ENCODE results near the gene CALML3.

Gene CALML3

GRCh38 chr10:5507649-5508131 lies 17.1 kb upstream of the CALML3 start:
- DNase-seq (ENCODE audit: low spot score) = no peak

DNA sequence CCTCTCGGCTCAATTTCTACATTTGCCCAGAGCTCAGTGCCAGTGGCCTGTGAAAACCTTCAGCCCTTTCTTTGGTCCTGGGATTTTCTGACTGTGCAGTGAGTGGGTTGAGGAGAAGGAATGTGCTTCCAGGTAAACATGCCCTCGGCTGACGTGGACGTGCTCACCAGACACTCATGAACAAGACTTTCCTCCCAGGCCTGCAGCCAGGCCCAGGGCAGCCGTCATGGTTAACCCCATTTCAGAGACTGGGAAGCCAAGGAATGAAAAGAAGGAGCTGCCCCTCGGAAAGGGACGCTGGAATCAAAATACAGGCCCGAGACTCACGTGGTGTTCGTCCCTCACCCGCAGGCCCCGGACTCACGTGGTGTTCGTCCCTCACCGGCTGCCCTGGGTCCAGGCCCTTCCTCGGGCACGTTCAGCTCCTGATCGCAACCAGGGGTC lies 16.6 kb upstream of the CALML3 start:
- DNase-seq (ENCODE audit: low spot score) = no peak

GRCh38 chr10:5508786-5509185 lies 16.0 kb upstream of the CALML3 start:
- no peak for DNase-seq (ENCODE audit: low spot score)

DNA sequence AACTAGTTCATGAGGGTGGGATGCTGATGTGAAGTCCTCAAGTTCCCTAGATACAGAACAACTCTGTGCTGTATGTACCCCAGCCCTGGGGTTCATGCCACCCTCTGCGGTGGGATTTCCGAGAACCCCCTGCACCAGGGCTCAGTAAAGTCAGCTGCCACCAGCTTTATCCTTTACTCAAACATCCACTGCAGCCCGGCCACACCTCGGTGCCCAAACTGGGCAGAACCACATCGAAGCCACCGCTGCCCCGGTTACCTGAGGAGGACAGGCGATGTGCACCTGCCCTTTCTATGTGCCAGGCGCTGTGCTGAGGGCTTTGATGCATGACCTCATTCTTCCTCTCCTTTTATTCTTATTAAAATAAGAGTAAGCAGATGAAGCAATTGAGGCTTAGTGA lies 15.5 kb upstream of the CALML3 start:
- no peak for DNase-seq (ENCODE audit: low spot score)

DNA sequence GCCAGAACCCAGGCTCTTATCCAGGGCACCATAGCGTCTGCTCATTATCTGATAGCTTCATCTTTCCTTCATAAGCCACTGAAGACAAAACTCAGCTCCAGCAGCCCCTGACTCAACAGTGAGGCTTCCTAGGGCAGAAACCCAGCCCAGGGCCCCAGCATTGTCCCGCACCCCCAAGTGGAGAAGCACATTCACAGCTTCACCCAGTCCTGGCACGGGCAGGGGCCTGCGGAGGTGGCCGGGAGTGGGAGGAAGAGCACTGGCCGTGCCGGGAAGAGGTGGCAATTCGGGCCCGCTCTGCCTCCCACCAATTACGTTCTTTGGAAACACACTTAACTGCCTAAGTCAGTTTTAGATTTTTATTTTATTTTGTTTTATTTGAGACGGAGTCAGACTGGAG lies 15.1 kb upstream of the CALML3 start:
- DNase-seq (ENCODE audit: low spot score) = no peak

GRCh38 chr10:5510281-5511072 lies 14.3 kb upstream of the CALML3 start:
- no peak for DNase-seq (ENCODE audit: low spot score)

DNA sequence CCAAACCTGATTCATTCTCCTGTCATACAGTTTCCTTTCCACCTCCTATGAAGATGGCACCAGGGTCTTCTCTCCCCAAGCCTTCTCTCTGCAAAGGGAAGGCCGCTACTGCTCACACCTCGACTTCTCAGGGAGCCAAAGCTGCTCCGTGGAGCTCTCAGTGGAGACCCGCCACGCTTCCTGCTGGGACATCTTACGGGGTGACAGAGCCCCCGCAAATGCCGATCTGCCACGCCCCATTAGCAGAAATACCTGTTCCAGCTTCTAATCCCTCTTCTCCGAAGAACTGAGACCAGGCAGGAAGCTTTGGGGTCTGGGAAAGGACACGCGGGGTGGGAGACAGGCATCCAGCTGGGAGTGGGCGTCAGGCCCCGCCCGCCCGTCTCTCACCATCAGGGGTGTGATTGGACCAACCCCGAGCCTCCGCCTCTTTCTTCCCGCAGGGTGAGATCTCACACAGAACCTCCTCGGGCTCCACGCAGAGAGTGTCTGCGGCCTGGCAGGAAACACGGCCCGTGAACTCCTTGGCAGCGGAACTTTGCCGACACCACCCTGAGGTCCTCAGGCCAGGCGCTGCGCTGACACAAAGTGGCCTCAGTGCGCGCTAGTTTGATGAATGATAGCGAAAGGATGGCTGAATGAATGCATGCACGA lies 13.4 kb upstream of the CALML3 start:
- DNase-seq (ENCODE audit: low spot score) = no peak

DNA sequence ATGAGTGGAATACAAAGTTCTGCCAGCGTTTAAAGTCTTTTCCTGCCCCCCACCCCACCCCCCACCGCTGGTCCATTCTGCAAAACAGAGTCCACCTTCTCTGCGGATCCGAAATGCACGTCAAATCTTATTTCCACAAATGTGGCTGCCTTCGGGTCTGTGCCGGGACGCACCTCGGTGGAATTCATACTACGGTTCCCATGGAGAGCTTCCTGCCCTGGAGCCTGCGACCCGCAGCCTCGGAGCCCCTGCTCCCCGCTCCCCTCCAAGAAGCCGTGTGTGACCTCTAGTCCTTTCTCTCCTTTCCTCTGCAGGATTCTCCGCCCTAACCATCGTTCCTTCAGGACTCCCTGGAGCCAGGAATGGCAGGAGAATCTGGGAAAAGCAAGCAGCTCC lies 12.9 kb upstream of the CALML3 start:
- no peak for DNase-seq (ENCODE audit: low spot score)

DNA sequence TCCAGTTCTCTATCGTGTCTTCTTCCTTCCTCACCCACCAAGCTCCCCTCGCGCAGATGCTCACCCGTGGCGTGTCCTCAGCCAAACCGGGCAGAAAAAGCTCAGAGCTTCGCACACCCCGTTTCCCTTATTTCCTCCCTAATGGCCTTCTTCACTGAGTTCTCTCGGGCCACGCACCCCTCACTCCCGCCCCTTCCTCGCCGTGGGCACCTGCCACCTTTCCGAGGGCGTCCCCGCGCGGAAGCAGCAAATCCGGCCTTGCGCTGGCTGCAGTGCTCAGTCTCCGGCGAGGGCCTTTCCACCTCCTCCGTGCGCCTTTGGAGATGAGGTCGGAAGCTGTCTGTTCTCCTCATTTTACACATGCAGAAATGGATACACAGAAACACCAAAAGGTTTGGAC lies 12.4 kb upstream of the CALML3 start:
- DNase-seq (ENCODE audit: low spot score) = no peak

DNA sequence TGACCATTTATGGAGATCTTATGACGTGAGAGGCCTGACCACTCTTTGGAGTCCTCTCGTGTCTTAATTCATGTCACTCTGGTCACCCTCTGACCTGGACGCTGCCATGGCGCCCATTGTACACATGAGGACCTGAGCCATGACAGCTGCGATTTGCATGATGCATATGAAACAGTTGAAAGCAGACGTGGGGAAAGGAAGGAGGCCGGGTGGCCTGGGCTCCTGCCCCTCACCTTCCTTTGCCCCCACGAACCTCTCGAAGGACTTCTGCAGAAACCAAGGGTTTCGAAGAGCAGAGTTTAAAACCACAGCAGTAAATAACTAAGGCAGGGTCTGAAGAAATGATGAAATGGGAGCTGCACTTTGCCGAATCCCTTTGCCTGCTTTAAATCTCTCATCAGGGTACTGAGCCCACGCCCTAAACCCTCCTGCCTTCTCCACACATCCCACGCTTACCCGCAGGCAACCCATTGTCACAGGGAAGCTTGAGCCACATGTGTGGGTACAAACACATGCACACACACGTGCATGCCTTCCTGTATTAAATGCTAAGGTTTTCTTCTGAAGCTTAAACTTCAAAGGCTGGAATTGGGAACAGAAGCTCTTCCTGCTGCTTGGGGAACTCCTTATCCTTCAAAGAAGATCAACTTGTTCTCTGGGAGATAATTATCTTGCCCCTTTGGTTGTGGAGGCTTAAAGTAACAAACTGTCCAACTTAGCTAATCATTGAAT lies 11.7 kb upstream of the CALML3 start:
- DNase-seq (ENCODE audit: low spot score) = no peak

GRCh38 chr10:5514226-5514850 lies 10.4 kb upstream of the CALML3 start:
- peak; percentile 71 for DNase-seq (ENCODE audit: low spot score)

- no peak for DNase-seq (ENCODE audit: low spot score)
Measured at GRCh38 chr10:5515948-5516761, 8.6 kb upstream of the CALML3 start.

DNA sequence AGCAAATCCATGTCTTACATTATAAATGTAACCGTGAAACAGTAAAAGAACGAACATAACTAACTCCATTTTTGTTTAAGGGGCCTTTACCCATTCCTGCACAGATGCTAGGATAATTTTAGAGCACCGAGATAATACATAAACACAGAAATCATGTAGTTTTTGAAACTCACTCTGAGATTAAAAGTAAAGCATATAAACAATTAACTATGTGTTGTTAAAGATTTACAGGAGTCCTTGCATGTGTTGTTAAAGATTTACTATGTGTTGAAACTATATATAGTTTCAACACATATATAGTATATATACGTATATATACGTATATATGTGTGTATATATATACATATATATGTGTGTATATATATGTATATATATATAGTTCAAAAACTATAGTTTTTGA lies 7.2 kb upstream of the CALML3 start:
- no peak for DNase-seq (ENCODE audit: low spot score)

DNA sequence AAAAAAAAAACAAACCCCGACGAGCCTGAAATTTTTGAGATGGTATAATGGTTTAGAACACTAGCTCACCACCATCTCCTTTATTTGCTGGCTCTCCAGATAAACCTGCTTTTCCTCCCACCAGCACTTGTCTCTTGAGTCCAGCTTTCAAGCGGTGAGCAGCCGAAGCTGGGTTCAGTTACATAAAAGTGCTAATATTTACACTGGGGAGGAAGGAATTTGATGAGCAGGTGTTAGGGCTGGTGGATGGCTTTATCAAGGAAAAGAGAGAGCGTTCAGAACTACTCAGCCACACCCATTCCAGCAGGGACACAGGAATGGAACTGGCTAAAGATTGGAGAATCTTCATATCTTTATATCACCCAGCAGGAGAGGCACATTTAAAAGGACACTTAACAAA lies 6.6 kb upstream of the CALML3 start:
- DNase-seq (ENCODE audit: low spot score) = no peak

DNA sequence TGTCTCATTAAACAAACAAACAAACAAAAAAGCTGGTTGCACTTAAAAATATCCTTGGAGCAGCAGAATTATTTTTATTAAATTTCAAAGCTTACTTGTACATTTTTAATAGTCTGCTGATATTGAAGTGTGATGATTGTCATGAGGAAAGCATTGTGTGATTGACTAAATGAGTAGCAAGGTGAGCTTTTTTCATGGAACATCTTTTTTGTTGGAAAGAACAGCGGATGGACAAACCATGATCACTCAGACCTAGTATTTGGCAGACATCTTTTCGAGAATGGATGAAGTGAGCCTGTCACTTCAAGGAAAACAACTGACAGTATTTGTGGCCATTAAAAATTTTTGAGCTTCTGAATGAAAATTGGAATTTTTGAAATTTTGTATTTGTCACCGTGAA lies 5.7 kb upstream of the CALML3 start:
- DNase-seq (ENCODE audit: low spot score) = no peak

DNA sequence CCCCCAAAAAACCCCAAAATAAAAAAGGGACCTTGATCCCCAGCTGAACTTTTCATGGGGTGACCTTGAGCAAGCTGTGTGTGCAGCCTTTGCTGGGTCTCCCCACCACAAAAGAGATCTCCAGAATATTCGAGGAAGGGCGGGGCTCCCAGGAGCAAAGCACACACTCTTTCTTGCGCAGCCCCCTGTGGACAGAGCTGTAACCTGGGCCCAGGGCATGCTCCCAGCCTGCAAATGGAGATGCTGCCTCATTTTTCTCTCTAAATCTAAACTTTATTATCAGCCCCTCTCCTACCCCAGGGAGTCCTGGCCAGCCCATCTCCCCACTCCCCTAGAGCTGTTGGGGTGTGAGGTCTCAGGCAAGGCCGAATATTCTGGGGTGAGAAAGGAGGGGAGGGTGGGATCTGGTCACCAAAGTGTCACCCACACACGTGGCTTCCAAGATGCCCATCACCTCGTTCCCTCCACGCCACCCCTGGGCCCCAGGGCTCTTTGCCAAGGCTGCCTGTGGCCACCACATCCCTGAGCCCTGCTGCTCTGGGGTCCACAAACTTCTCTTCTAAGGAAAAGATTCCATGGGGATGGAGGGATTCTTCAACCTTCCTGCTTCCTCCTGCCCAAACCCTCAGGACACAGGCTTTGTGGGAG lies 1.7 kb upstream of the CALML3 start:
- DNase-seq (ENCODE audit: low spot score) = no peak

DNA sequence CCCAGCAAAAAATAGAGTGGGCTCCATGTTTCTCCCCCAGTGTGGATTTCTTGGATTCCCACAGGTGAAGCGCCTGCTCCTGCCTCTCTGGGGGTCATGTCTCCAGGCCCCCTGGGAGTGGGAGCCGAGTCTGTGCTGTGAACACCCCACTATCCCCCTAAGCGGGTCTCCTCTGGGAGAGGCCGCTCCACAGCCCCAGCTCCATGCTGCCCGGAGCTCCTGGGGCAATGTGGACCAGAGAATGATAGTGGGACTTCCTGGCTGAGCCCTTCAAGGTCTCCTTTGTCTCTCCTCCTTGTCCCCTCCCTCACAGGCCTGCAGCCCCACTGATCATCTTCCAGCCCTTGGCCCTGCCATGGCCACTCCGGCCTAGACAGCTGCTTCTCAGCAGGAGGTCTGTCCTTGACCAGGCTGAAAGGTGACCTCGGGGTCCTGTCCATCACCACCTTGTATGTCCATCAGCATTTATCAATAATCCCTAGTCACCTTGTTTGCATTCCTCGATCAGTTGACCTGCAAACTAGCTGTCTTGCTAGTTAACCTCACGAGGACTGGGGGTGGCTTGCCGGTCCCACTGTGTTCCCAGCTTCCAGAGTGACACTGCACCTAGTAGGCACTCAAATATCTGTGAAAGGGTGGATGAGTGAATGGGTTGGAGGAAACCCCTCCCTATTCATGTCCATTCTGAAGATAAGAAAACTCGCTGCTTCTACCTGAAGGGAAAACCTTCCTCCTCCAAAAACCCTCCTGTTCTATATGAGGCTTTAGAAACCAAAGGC lies 776 bp upstream of the CALML3 start:
- no peak for DNase-seq (ENCODE audit: low spot score)

- peak; percentile 36 for DNase-seq (ENCODE audit: low spot score)
Measured at GRCh38 chr10:5525561-5526341, 990 bp downstream of the CALML3 start.

- DNase-seq (ENCODE audit: low spot score) = no peak
Measured at GRCh38 chr10:5526691-5527331, 2.0 kb downstream of the CALML3 start.

Data from ecto neural progenitor cell (in vitro differentiated cells).